T follicular helper cell (primary cell): ENCODE results near the gene TMED6.
"Not testable (repeated sequence)": the region's sequence is repeated elsewhere in the genome, so short reads cannot be mapped to it uniquely, and the experiment has no call there.

Experiments used
- DNase-seq: peaks from one replicate; pipeline ENCODE4 v3.0.0-alpha.2; 2020; ENCODE audit warnings: low read depth

The TMED6 gene

GRCh38 chr16:69360070-69360469 is 8.5 kb upstream of the TMED6 start:
- not testable (repeated sequence) for DNase-seq

DNA sequence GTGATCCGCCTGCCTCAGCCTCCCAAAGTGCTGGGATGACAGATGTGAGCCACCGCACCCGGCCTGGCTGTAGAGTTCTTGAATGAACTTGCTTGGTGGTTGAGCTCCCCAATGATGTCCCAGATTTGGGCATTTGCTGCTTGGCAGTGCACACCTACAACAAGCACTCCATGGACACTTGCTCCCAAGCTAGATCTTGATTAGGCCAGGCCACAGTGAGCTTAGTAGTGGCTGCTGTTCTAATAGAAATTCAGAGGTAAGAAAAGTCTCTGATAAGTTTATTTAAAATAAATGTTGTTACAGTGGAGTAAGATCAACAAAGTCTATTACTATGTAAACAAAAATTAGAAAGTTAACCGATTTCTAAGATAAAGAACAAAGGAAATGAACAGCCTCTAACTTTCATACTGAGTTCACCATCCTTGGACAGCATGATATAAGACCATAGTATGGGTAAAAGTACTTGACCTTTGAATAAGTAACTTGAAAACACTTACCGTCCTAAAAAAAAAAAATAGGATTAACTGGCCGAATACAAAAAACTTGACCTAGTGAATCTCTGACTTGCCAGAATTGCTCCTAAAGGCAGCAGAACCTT is 951 bp downstream of the TMED6 start:
- DNase-seq = no peak

- no peak for DNase-seq
Measured at GRCh38 chr16:69349536-69349935, 2.0 kb downstream of the TMED6 start.

DNA sequence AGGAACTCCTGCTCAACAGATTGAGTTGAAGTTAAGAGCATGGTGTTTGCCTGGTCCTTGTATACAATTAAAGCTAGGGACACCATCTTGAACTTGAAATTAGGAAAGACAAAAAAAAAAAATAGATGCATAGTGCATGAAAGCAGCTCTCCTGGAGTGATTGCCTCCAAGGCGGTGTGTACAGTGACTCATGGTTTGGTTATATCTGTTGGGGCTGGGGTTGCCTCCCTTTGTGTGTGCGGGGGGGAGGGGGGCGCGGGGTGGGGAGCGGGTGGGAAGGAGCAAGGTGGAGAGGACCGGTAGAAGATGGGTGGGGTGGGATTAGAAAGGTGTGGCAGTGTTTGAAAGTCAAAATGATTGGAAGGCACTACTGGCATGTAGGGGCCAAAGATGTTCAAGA is 3.4 kb downstream of the TMED6 start:
- no peak for DNase-seq

DNA sequence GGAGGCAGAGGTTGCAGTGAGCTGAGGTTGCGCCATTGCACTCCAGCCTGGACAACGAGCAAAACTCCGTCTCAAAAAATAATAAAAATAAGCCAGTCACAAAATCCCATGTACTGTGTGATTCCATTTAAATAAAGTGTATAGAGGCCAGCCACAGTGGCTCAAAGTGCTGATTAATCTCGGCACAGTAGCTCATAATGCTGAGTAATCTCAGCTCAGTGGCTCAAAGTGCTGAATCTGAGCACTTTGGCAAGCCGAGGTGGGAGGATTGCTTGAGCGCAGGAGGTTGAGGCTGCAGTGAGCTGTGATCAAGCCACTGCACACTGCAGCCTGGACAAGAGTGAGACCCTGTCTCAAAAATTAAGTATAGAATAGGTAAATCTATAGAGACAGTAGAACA is 4.9 kb downstream of the TMED6 start:
- DNase-seq = no peak

GRCh38 chr16:69345923-69346322 is 5.7 kb downstream of the TMED6 start:
- no peak for DNase-seq

- DNase-seq = no peak
Measured at GRCh38 chr16:69344171-69344570, 7.4 kb downstream of the TMED6 start.

DNA sequence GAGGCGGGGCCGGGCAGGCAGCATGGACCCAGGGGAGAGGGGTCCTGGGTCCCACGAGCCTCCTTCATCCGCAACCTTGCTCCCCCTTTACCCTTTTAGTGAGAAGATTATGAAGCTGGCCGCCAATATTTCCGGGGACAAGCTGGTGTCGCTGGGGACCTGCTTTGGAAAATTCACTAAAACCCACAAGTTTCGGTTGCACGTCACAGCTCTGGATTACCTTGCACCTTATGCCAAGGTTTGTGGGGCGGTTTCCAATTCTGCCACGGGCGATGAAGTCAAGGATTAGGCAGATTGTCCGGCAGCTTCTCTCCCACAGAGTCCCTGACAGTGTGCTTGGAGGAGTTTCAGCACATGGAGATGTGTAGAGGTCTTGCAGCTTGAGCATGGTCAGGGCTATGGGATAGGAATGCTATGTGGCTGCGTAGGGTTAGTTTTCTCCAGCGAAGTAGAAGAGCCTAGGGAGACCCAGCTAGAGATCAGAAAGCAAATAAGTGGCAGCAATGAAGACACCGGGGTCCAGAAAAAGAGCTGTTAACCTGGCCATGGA is 11.4 kb downstream of the TMED6 start:
- DNase-seq = no peak

GRCh38 chr16:69339289-69340094 is 12.1 kb downstream of the TMED6 start, which contains the start of the genes COG8 and NIP7:
COG8 (minus strand) TSS chr16:69339564; CDS start chr16:69339552, 12 bp downstream.
NIP7 (plus strand) TSS chr16:69339772; CDS start chr16:69339830, 58 bp downstream.
- DNase-seq = peak; percentile 82

DNA sequence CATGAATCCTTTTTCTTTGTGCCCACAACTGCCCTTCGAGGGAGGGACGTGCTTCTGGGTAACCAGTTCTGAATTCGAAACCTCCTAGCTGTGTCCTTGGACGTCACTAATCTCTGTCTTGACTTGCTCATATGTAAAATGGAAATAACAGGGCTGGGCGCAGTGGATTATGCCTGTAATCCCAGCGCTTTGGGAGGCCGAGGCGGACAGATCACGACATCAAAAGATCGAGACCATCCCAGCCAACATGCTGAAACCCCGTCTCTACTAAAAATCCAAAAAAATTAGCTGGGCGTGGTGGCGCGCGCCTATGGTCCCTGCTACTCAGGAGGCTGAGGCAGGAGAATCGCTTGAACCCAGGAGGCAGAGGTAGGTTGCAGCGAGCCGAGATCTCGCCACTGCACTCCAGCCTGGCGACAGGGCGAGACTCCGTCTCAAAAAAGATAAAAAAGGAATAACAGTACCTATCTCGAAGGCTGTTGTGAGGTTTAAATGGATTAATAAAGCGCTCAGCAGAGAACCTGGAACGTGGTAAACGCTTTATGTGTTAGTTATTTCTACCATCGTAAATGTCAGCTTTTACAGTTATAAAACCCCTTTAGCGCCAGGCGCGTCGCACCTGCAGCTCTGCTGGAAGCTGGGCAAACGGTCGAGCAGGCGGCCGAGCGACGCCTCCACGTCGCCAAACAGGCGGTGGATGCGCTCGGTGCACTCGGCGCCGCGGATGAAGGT is 12.9 kb downstream of the TMED6 start:
- no peak for DNase-seq

GRCh38 chr16:69334696-69335095 is 16.9 kb downstream of the TMED6 start:
- DNase-seq = no peak

- peak; percentile 75 for DNase-seq
Measured at GRCh38 chr16:69330286-69331109, 21.1 kb downstream of the TMED6 start, which contains the start of gene PDF. PDF (minus strand) TSS chr16:69330588; CDS start chr16:69330570, 18 bp downstream.

- DNase-seq = peak; percentile 43
Measured at GRCh38 chr16:69329369-69330285, 22.0 kb downstream of the TMED6 start.

GRCh38 chr16:69328854-69329316 is 22.7 kb downstream of the TMED6 start:
- DNase-seq = no peak

DNA sequence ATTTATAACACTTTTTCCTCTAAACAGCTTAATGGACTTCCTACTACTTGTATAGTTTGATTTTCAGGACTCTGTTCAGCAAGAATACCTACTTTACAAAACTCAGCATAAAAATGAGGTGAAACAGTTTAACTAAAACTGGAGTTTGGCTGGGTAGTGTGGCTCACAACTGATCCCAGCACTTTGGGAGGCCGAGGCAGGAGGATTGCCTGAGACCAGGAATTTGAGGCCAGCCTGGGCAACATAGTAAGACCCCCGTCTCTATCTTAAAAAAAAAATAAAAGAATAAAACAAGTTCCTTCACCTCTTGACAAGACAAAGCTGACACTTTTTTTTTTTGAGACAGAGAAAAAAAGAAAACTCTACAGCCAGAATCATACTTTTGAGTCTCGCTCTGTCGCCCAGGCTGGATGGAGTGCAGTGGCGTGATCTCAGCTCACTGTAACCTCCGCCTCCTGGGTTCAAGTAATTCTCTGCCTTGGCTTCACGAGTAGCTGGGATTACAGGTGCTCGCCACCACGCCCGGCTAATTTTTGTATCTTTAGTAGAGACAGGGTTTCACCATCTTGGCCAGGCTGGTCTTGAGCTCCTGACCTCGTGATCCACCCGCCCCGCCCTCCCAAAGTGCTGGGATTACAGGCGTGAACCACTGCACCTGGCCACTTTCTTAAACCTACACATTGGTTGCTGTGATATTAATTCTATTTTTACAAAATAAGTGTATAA is 23.8 kb downstream of the TMED6 start:
- DNase-seq = no peak

DNA sequence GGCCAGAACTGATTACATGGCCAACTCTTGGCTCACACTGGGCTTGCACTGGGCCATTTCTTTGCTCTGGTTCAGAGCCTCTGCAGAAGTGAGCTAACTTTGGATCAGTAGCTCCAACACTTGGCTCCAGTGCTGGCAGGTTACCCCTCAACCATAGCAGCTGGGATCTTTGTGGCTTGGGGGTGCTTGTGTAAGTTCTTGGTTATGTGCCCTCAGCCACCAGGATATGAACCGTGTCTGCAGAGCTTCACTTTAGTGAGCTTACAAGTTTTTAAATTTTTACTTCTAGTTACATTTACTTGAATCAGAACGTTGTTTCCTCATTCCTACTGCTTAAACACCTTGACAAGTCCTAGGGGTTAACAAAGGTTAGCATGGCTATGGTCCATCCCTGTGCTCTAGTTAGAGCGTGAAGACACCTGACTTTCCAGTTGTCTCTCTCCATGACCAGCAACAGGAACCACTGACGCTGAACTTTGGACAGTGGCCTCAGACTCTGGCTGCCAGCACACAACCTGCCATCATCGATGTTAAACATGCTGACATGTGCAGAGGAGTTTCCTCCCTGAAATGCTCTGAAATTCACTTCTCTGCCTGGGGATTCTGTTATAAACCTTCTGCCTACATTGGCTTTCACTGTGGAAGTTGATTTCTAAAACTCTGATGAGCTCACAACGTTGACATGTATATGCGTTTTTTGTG is 25.3 kb downstream of the TMED6 start:
- DNase-seq = no peak

DNA sequence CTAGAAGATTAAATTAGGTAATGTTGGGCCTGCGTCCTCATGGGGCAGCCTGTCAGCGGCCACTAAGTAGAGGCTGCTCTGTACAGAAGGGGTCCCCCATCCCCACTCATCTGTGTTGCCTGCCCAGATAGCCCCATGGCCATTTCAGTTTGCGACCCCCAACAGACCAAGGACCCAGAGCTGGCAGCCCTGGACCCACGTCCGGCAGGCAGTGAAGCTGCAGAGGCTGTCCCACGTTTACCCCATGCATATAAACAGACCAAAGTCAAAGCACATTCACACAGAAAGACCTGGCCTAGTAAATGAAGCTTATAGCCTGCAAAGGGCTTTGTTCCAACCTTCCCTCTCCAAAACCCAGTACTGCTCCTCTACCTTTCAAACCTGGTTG is 25.8 kb downstream of the TMED6 start:
- no peak for DNase-seq

DNA sequence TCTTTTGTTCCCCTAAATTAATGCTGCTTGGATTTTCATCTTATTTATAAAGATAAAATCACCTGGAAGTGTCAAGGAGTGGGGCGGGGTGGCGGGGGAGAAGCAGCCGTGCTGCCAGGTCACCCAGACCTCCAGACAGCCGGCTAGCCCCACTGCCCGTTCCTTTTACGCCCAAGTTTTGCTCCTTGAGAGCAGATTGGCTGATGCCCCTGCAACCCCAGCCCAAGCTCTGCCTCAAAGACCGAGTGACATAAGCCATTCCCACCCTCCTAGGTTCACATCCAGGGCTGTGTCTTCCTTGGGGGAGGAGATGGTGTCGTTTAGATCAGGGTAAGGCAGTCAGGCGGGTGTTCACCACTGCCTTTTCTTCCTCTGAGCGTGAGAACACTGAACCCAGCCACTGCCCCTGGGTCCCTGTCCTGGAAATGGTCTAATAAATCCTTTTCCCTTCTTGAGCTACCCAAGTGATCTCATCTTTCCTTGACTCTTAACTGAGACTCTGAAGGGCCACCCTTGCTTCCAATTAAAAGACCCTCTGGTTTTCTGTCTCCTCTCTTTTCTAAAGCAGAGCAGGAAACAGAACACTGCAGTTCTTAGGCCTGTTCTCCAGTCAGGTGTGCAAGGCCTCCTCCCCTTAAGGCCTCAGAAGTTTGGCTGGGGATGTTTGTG is 26.9 kb downstream of the TMED6 start:
- DNase-seq = no peak
